ENCODE measurements around the gene NDFIP1.

Gene NDFIP1

DNA sequence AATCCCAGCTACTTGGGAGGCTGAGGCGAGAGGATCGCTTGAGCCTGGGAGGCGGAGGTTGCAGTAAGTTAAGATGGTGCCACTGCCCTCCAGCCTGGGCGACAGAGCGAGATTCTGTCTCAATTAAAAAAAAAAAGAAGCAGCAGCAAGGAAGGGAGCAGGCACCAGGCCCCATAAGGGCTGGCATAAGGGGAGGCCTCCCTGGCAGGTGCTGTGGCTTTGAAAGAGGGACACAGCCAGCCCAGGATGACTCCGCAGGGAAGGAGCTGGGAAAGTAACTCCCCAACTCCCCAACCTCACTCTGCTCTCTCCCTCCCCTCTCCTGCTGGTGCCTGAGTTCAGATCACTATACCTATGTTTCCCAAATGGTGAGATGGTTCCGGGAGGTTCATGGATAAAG lies 70.1 kb downstream of the NDFIP1 start:
- DNase-seq (ENCODE audit: extremely low spot score), result no peak
- ChIA-PET CTCF (no interaction called here), POLR2A (no interaction called here)
- TF ChIP-seq, protein P1, sequence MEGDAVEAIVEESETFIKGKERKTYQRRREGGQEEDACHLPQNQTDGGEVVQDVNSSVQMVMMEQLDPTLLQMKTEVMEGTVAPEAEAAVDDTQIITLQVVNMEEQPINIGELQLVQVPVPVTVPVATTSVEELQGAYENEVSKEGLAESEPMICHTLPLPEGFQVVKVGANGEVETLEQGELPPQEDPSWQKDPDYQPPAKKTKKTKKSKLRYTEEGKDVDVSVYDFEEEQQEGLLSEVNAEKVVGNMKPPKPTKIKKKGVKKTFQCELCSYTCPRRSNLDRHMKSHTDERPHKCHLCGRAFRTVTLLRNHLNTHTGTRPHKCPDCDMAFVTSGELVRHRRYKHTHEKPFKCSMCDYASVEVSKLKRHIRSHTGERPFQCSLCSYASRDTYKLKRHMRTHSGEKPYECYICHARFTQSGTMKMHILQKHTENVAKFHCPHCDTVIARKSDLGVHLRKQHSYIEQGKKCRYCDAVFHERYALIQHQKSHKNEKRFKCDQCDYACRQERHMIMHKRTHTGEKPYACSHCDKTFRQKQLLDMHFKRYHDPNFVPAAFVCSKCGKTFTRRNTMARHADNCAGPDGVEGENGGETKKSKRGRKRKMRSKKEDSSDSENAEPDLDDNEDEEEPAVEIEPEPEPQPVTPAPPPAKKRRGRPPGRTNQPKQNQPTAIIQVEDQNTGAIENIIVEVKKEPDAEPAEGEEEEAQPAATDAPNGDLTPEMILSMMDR (IDR thresholded peaks at IDR 0.05; ENCODE audit: control extremely low read depth, extremely low read depth, low read depth, missing control alignments), result no peak

DNA sequence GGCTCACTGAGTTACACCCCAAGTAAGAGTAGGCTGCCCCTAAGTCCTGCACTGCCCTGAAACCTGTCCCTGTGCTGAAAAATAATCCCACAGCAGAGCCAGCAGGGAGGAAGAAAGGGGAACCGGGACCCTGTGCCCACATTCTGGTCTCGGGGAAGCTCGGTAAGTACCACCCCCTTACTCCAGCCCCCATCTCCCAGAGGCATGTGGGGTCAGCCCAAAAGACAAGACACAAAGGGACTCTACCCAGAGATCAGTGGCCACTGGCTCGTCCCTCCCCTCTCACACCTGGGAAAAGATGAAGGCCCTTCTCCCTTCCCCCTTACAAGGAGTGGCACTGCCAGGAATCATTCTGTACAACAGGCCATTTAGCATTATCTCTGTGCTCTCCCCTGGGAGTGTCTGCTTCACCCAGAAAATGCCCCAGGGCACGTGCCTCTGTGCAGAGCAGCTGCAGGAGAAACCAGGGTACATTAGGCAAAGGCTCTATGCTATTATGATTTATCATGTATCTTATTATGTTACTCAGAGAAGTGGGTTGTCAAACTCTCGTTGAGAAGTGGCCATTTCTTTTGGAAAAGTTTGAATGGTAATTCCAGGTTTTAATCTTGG lies 71.3 kb downstream of the NDFIP1 start:
- POLR2A ChIA-PET, result no interaction called here
- TF ChIP-seq, protein P1 (IDR thresholded peaks at IDR 0.05; ENCODE audit: control extremely low read depth, extremely low read depth, low read depth, missing control alignments), result no peak
- no peak for DNase-seq (ENCODE audit: extremely low spot score)
- CTCF ChIA-PET, result no interaction called here

DNA sequence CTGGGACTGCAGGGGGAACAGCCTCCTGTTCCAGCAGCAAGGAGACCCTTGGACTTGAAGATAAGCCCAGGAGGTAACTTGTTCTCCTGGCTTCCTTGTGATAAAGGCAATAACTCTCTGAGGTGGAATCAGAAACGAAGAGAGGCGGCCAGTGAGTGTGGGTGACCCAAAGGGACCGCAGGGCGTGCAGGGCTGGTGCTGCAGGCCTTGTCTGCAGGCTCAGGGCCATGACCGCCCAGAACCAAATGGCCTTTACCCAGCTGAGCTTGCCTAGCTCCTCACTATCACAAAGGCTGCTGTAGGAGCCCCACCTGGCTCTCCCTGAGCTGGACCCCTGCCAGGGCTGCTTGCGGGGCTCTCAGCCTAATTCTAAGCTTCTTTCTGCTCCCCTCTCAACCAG lies 72.5 kb downstream of the NDFIP1 start:
- no peak for DNase-seq (ENCODE audit: extremely low spot score)
- ChIA-PET CTCF (no interaction called here), POLR2A (no interaction called here)
- TF ChIP-seq, protein P1 (IDR thresholded peaks at IDR 0.05; ENCODE audit: control extremely low read depth, extremely low read depth, low read depth, missing control alignments), result no peak

DNA sequence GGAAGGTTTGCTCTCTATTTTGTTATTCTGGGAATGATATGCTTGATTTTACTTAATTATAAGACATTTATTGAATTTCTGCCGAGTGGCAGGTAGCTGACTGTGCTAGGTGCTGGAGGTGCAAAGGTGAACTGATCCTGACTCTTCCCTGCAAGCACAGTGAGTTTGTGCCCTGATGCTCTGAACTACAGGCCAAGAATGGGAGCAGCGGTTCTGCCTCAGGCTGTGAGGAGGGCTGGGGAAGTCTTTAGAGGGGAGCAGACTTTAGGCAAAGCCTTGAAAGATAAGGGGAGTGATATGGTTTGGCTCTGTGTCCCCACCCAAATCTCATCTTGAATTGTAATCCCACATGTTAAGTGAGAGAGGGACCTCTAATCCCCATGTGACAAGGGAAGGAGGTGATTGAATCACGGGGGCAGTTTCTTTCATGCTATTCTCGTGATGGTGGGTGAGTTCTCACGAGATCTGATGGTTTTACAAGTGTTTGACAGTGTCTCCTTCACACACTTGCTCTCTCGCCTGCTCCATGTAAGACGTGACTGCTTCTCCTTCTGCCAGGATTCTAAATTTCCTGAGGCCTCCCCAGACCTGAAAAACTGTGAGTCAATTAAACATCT lies 73.1 kb downstream of the NDFIP1 start:
- POLR2A ChIA-PET, result no interaction called here
- CTCF ChIA-PET, result no interaction called here
- TF ChIP-seq, protein P1 (IDR thresholded peaks at IDR 0.05; ENCODE audit: control extremely low read depth, extremely low read depth, low read depth, missing control alignments), result no peak
- no peak for DNase-seq (ENCODE audit: extremely low spot score)

DNA sequence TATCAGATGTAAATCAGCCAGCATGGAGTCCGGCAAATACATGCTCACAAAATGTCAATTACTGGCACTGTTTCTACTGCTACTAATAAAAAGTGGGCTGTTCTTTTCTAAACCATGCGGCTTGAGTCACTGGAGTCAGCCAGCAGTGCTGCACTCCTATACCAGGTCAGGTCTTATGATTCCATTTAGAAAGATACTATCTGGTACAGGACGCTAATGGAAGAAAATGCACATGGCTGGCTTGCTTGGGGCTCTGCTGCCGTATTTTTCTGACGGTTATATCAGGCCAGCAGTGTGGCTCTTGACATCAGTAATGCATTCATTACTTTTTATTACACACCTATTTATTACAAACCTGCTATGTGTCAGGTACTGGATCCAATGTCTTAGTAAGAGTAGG lies 74.3 kb downstream of the NDFIP1 start:
- POLR2A ChIA-PET, result no interaction called here
- DNase-seq (ENCODE audit: extremely low spot score), result no peak
- CTCF ChIA-PET, result no interaction called here
- TF ChIP-seq, protein P1 (IDR thresholded peaks at IDR 0.05; ENCODE audit: control extremely low read depth, extremely low read depth, low read depth, missing control alignments), result no peak

DNA sequence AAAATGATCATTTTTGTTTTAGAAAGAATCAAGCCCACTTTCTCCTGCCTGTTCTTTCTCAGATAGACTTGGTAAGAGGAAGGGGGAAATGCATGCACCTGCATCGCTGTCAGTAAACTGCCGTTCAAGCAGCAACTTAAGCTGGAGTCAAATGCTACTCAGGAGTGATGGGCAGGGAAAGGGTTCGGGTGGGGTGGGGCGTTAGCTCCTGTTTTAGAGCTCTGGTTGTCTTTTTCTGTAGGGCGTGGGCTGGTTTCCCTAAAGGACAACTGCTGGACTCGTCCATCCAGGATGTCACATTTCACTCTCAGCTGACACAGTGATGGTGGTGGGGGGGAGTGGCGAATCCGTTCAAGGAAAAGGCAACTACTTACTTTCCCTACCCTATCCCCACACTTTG lies 75.0 kb downstream of the NDFIP1 start:
- TF ChIP-seq, protein P1 (IDR thresholded peaks at IDR 0.05; ENCODE audit: control extremely low read depth, extremely low read depth, low read depth, missing control alignments), result no peak
- CTCF ChIA-PET, result no interaction called here
- POLR2A ChIA-PET, result no interaction called here
- DNase-seq (ENCODE audit: extremely low spot score), result no peak

Data from GM10248 (cell line).